AG20443 (cell line): ENCODE data around the gene STK11.

Experiments
- DNase-seq: peaks from one replicate; pipeline ENCODE4 v3.0.0; 2012; ENCODE audit warnings: low spot score, mixed read lengths

The STK11 gene

GRCh38 chr19:1262623-1263123 lies 57.1 kb downstream of the STK11 start:
- no peak for DNase-seq

- DNase-seq = no peak
Observed at GRCh38 chr19:1263188-1263587, 57.6 kb downstream of the STK11 start.

GRCh38 chr19:1264801-1265614 lies 59.4 kb downstream of the STK11 start:
- peak; percentile 84 for DNase-seq

GRCh38 chr19:1265615-1266128 lies 60.1 kb downstream of the STK11 start:
- DNase-seq = peak; percentile 80

GRCh38 chr19:1266129-1266915 lies 60.7 kb downstream of the STK11 start:
- DNase-seq = peak; percentile 88

GRCh38 chr19:1266916-1267476 lies 61.4 kb downstream of the STK11 start:
- DNase-seq = peak; percentile 69

- DNase-seq = no peak
Observed at GRCh38 chr19:1267477-1268225, 62.1 kb downstream of the STK11 start.

GRCh38 chr19:1268226-1269064 lies 62.9 kb downstream of the STK11 start:
- DNase-seq = no peak

GRCh38 chr19:1269065-1269477 lies 63.5 kb downstream of the STK11 start, which contains the start of gene CIRBP:
Gene CIRBP (plus strand): TSS chr19:1269332. CDS start chr19:1270934, 1,602 bp downstream.
- peak; percentile 96 for DNase-seq

- peak; percentile 92 for DNase-seq
Observed at GRCh38 chr19:1269478-1270212, 64.1 kb downstream of the STK11 start.

GRCh38 chr19:1270213-1270853 lies 64.8 kb downstream of the STK11 start:
- no peak for DNase-seq

- DNase-seq = no peak
Observed at GRCh38 chr19:1270854-1271527, 65.4 kb downstream of the STK11 start.

GRCh38 chr19:1271528-1272422 lies 66.2 kb downstream of the STK11 start:
- no peak for DNase-seq

GRCh38 chr19:1272423-1273262 lies 67.1 kb downstream of the STK11 start:
- DNase-seq = no peak

GRCh38 chr19:1273263-1274041 lies 67.9 kb downstream of the STK11 start:
- DNase-seq = no peak
